GM12878 (cell line): ENCODE data around the gene PDPN. TPM values are rescaled to one million over a fixed set of nuclear protein-coding genes. Genes with fewer than 3 reads are reported as not detected.

Experiments
- ATAC-seq: fragments of 200-7000 bp; cut with Tn5 transposase; 3 replicates; pipeline ENCODE4 v1.9.1; 2020; ENCODE audit warnings: mild to moderate bottlenecking, moderate library complexity
- BruUV-seq: library from RNA; stranded (reverse); fragments of 400-500 nt; replicated peaks from 2 replicates; lab custom pipeline; 2021; lab: Mats Ljungman, UMichigan
- CTCF ChIA-PET: fragments of 300-600 bp; sonication (Branson Sonifier 250); formaldehyde crosslinking; extraction: SDS; loops from one replicate; lab custom pipeline; 2021; ENCODE audit warnings: inconsistent platforms; lab: Yijun Ruan, JAX
- POLR2A ChIA-PET: fragments of 350-600 bp; formaldehyde crosslinking; extraction: SDS; loops from one replicate; lab custom pipeline; 2021; ENCODE audit warnings: inconsistent platforms; lab: Charles Lee
- RAD21 ChIA-PET: fragments of 300-600 bp; sonication (Branson Sonifier 250); formaldehyde crosslinking; loops from one replicate; lab custom pipeline; 2023; ENCODE audit warnings: antibody characterized with exemption; ENCODE audit not compliant: unreplicated experiment; lab: Charles Lee
- SMC1A ChIA-PET: fragments of 300-600 bp; sonication (Branson Sonifier 250); formaldehyde crosslinking; loops from one replicate; lab custom pipeline; 2023; ENCODE audit not compliant: unreplicated experiment, uncharacterized antibody; lab: Charles Lee
- DNase-seq: peaks from one replicate; pipeline ENCODE4 v3.0.0-alpha.2; 2011; ENCODE audit warnings: low read depth, low spot score
- FAIRE-seq: peaks from 3 replicates; lab custom pipeline; 2011; peaks lifted over from hg19 to GRCh38; lab: Jason Lieb, UNC
- H2AFZ ChIP-seq: 2 replicates; pipeline ENCODE4 v1.6.0; 2011; ENCODE audit warnings: low read depth, low read length, control low read depth; ENCODE audit not compliant: control insufficient read depth
- H3K27ac ChIP-seq: 2 replicates; pipeline ENCODE4 v1.5.1; 2011; ENCODE audit warnings: control low read depth; ENCODE audit not compliant: control insufficient read depth, insufficient read depth
- H3K27me3 ChIP-seq, 2 experiments: replicated peaks in 1 of 2; 2 replicates each; pipeline versions ENCODE4 v1.6.0 to v1.6.1; 2011; ENCODE audit warnings: low read length in 1 of 2; ENCODE audit not compliant: control insufficient read depth in 2 of 2, insufficient read depth in 2 of 2
- H3K36me3 ChIP-seq, 2 experiments: 2 replicates each; pipeline ENCODE4 v1.5.1; 2011; ENCODE audit warnings: low read length in 1 of 2; ENCODE audit not compliant: control insufficient read depth in 2 of 2, insufficient read depth in 2 of 2
- H3K4me1 ChIP-seq: 2 replicates; pipeline ENCODE4 v1.6.1; 2011; ENCODE audit warnings: mild to moderate bottlenecking, low read length, moderate library complexity, mixed read lengths; ENCODE audit not compliant: control insufficient read depth, insufficient read depth
- H3K4me2 ChIP-seq: 2 replicates; pipeline ENCODE4 v1.6.0; 2011; ENCODE audit warnings: control low read depth; ENCODE audit not compliant: control insufficient read depth, insufficient read depth
- H3K4me3 ChIP-seq: fragments of 200-600 bp; sonication (generic); 2 replicates; pipeline ENCODE4 v1.5.1; 2016
- H3K79me2 ChIP-seq: 2 replicates; pipeline ENCODE4 v1.6.0; 2011; ENCODE audit warnings: low read length; ENCODE audit not compliant: control insufficient read depth, insufficient read depth
- H3K9ac ChIP-seq: 2 replicates; pipeline ENCODE4 v1.8.0; 2011; ENCODE audit warnings: low read length, control low read depth, mixed read lengths; ENCODE audit not compliant: control insufficient read depth, insufficient read depth
- H3K9me3 ChIP-seq: replicated peaks from 3 replicates; pipeline ENCODE4 v1.5.1; 2011; ENCODE audit warnings: mild to moderate bottlenecking, low read length; ENCODE audit not compliant: control insufficient read depth, insufficient read depth
- H4K20me1 ChIP-seq: 2 replicates; pipeline ENCODE4 v1.6.0; 2011; ENCODE audit not compliant: control insufficient read depth, insufficient read depth
- BACH1 ChIP-seq: fragments of 450-650 bp; IDR thresholded peaks from 2 replicates; pipeline ENCODE4 v1.6.1; 2017; ENCODE audit warnings: mild to moderate bottlenecking, borderline replicate concordance
- EP300 ChIP-seq, 2 experiments: fragments of 150-350 bp in 1 of 2; IDR thresholded peaks; 2 replicates each; pipeline ENCODE4 v1.6.1; 2011 to 2012; ENCODE audit warnings: low read depth in 2 of 2, low read length in 2 of 2, borderline replicate concordance in 1 of 2, improper control_type of control experiment in 1 of 2, inconsistent platforms in 1 of 2; ENCODE audit not compliant: control insufficient read depth in 1 of 2
- FOS ChIP-seq: IDR thresholded peaks from 3 replicates; pipeline ENCODE4 v1.6.1; 2011; ENCODE audit warnings: borderline replicate concordance; ENCODE audit not compliant: insufficient read length; ENCODE audit errors: extremely low read depth
- GATAD2B ChIP-seq: fragments of 450-650 bp; conservative IDR thresholded peaks from 2 replicates; pipeline ENCODE4 v1.6.1; 2017; ENCODE audit warnings: low read depth, mild to moderate bottlenecking, moderate library complexity
- HDGF ChIP-seq: fragments of 450-650 bp; IDR thresholded peaks from 2 replicates; pipeline ENCODE4 v1.6.1; 2016; ENCODE audit warnings: antibody characterized with exemption
- HSF1 ChIP-seq: fragments of 150-350 bp; IDR thresholded peaks from 2 replicates; pipeline ENCODE4 v1.6.1; 2014; ENCODE audit warnings: mild to moderate bottlenecking, low read depth, low read length
- IRF4 ChIP-seq: IDR thresholded peaks from 2 replicates; pipeline ENCODE4 v1.6.1; 2011; ENCODE audit warnings: low read depth, low read length
- KLF5 ChIP-seq: fragments of 450-650 bp; IDR thresholded peaks from 2 replicates; pipeline ENCODE4 v1.6.1; 2014; ENCODE audit warnings: mild to moderate bottlenecking; ENCODE audit not compliant: partially characterized antibody
- MTA3 ChIP-seq: IDR thresholded peaks from 2 replicates; pipeline ENCODE4 v1.6.1; 2012; ENCODE audit warnings: low read length, inconsistent platforms, borderline replicate concordance
- PAX5 ChIP-seq: IDR thresholded peaks from 2 replicates; pipeline ENCODE4 v1.6.1; 2011; ENCODE audit warnings: low read depth, low read length, borderline replicate concordance
- POLR2A ChIP-seq: IDR thresholded peaks from 2 replicates; pipeline ENCODE4 v1.6.1; 2011; ENCODE audit warnings: low read depth, mild to moderate bottlenecking, low read length
- RCOR1 ChIP-seq: conservative IDR thresholded peaks from 2 replicates; pipeline ENCODE4 v1.6.1; 2012; ENCODE audit warnings: low read depth, low read length, improper control_type of control experiment
- SMC3 ChIP-seq: IDR thresholded peaks from 2 replicates; pipeline ENCODE4 v1.6.1; 2011; ENCODE audit warnings: low read length, improper control_type of control experiment, borderline replicate concordance
- STAT1 ChIP-seq: fragments of 450-650 bp; conservative IDR thresholded peaks from 2 replicates; pipeline ENCODE4 v1.6.1; 2014; ENCODE audit warnings: antibody characterized with exemption, mild to moderate bottlenecking
- SUZ12 ChIP-seq: fragments of 200-600 bp; sonication (generic); IDR thresholded peaks from one replicate; pipeline ENCODE4 v1.6.1; 2018; ENCODE audit warnings: antibody characterized with exemption, mild to moderate bottlenecking; ENCODE audit not compliant: unreplicated experiment
- TCF7 ChIP-seq: IDR thresholded peaks from 2 replicates; pipeline ENCODE4 v1.6.1; 2014; ENCODE audit warnings: antibody characterized with exemption, borderline replicate concordance
- WGBS: methylation state at CpG from one replicate; pipeline ENCODE4 v1.1.6; 2016; ENCODE audit warnings: low lambda C conversion rate; ENCODE audit not compliant: insufficient replicate concordance, insufficient coverage; ENCODE audit errors: missing lambda C conversion rate; 5-methylcytosine and 5-hydroxymethylcytosine counted together
- in situ Hi-C: fragments of 300-500 bp; cut with MboI; formaldehyde crosslinking; loops from 9 replicates; pipeline ENCODE4 v1.14.3; 2018; ENCODE audit warnings: mixed read lengths
- intact Hi-C: fragments of 100-400 bp; cut with micrococcal nuclease; formaldehyde crosslinking; loops from one replicate; pipeline ENCODE4 v1.14.2; 2022; ENCODE audit not compliant: unreplicated experiment
- polyA plus RNA-seq, 11 experiments: library from polyadenylated mRNA; depleted of rRNA in 4 of 11; unstranded in 6 of 11; stranded (reverse) in 5 of 11; fragments of >200 nt; fragmentation: Nextera tagmentation in 4 of 11; fragmentation: Illumina TruSeq in 1 of 11; extraction: Ambion mirVana in 4 of 11; extraction: Trizol in 1 of 11; gene quantifications; 1 replicate in 1 of 11; 2 replicates in 10 of 11; pipeline versions ENCODE4 v1.2.1 to v1.2.3, GENCODE V29; 2011 to 2016; ENCODE audit warnings: inconsistent platforms in 2 of 11, missing spikeins in 2 of 11, low read depth in 1 of 11
- total RNA-seq, 4 experiments: library from RNA; depleted of rRNA in 3 of 4; stranded (reverse); fragments of >200 nt in 3 of 4; fragmentation: Illumina TruSeq in 1 of 4; extraction: Trizol in 1 of 4; gene quantifications; 2 replicates each; pipeline versions ENCODE4 v1.2.1 to v1.2.3, GENCODE V29; 2013 to 2021
- TF ChIP-seq, protein P1 (sequence below): IDR thresholded peaks from 2 replicates; pipeline ENCODE4 v1.6.1; 2011; ENCODE audit warnings: borderline replicate concordance, low read depth, mild to moderate bottlenecking, moderate library complexity, low read length; ENCODE audit not compliant: insufficient read depth, poor library complexity, severe bottlenecking
- TF ChIP-seq, protein P2 (sequence below): IDR thresholded peaks from 2 replicates; pipeline ENCODE4 v1.6.1; 2011; ENCODE audit warnings: mild to moderate bottlenecking, low read depth, low read length, moderate library complexity; ENCODE audit not compliant: insufficient replicate concordance
- TF ChIP-seq, protein P3 (sequence below): fragments of 450-650 bp; IDR thresholded peaks from 2 replicates; pipeline ENCODE4 v1.6.1; 2017; ENCODE audit warnings: antibody characterized with exemption, mild to moderate bottlenecking, moderate library complexity

The PDPN gene
- total and polyA plus RNA-seq, 10 of the 15 experiments (the other 5 are each of a cell fraction or from before 2014, with no cell fraction given), result 0.21 TPM; not detected in 9

DNA sequence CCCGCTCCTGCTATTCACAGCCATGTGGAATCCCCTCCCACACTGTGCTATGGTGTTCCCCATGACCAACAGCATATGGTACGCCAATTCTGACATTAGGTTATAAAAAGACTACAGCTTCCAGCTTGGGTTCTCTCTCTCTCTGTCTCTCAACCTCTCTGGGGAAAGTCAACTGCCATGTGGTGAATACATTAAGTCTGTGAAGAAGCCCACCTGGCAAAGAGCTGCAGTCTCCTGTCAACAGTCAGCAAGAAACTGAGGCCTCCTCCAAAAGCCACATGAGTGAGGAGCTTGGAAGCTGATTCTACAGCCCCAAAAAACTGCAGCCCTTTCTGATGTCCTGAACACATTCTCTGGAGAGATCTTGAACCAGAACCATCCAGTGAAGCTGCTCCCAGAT lies 44.8 kb upstream of the PDPN start:
- DNase-seq (no peak), FAIRE-seq (no peak), ATAC-seq (no peak)
- in situ Hi-C loops (no loop called here), intact Hi-C loops (no loop called here)
- WGBS, result 45% methylated on average over 2 of the region's 2 CpGs
- Histone ChIP-seq H3K9me3 (no peaks in the 10 kb centered on the region), H3K4me3 (no peak overlapping the region), H3K79me2 (no peaks in the 10 kb centered on the region), H3K27me3 (no peaks in the 10 kb centered on the region), H2AFZ (no peak overlapping the region), H3K27ac (no peak overlapping the region), H3K9ac (no peak overlapping the region), H3K4me1 (no peaks in the 10 kb centered on the region), H3K4me2 (no peak overlapping the region), H3K36me3 (no peaks in the 10 kb centered on the region), H4K20me1 (no peaks in the 10 kb centered on the region)
- ChIA-PET RAD21 (no interaction called here), CTCF (interaction anchor here (0.6 kb wide), 1 partner anchor 1847 kb away, joined by 3 read pairs; no protein-coding TSS in a partner anchor), POLR2A (no interaction called here), SMC1A (interaction anchor here (1.5 kb wide), 1 partner anchor 17 kb away, joined by 3 read pairs; no protein-coding TSS in a partner anchor)
- no TSS peak for BruUV-seq
- TF ChIP-seq KLF5 (no peak), PAX5 (no peak), BACH1 (no peak), POLR2A (no peak), STAT1 (no peak), EP300 (IDR thresholded peaks at IDR 0.05; ENCODE audit: borderline replicate concordance in 1 of 2, control insufficient read depth in 1 of 2, low read depth in 2 of 2, low read length in 2 of 2) (no peak), SMC3 (no peak), TCF7 (no peak), GATAD2B (no peak), SUZ12 (no peak), RCOR1 (no peak), HDGF (no peak), MTA3 (no peak), IRF4 (no peak), FOS (no peak), HSF1 (no peak)
- TF ChIP-seq, protein P1, sequence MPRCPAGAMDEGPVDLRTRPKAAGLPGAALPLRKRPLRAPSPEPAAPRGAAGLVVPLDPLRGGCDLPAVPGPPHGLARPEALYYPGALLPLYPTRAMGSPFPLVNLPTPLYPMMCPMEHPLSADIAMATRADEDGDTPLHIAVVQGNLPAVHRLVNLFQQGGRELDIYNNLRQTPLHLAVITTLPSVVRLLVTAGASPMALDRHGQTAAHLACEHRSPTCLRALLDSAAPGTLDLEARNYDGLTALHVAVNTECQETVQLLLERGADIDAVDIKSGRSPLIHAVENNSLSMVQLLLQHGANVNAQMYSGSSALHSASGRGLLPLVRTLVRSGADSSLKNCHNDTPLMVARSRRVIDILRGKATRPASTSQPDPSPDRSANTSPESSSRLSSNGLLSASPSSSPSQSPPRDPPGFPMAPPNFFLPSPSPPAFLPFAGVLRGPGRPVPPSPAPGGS, result no peak
- TF ChIP-seq, protein P2, sequence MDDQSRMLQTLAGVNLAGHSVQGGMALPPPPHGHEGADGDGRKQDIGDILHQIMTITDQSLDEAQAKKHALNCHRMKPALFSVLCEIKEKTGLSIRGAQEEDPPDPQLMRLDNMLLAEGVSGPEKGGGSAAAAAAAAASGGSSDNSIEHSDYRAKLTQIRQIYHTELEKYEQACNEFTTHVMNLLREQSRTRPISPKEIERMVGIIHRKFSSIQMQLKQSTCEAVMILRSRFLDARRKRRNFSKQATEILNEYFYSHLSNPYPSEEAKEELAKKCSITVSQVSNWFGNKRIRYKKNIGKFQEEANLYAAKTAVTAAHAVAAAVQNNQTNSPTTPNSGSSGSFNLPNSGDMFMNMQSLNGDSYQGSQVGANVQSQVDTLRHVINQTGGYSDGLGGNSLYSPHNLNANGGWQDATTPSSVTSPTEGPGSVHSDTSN, result no peak
- TF ChIP-seq, protein P3, sequence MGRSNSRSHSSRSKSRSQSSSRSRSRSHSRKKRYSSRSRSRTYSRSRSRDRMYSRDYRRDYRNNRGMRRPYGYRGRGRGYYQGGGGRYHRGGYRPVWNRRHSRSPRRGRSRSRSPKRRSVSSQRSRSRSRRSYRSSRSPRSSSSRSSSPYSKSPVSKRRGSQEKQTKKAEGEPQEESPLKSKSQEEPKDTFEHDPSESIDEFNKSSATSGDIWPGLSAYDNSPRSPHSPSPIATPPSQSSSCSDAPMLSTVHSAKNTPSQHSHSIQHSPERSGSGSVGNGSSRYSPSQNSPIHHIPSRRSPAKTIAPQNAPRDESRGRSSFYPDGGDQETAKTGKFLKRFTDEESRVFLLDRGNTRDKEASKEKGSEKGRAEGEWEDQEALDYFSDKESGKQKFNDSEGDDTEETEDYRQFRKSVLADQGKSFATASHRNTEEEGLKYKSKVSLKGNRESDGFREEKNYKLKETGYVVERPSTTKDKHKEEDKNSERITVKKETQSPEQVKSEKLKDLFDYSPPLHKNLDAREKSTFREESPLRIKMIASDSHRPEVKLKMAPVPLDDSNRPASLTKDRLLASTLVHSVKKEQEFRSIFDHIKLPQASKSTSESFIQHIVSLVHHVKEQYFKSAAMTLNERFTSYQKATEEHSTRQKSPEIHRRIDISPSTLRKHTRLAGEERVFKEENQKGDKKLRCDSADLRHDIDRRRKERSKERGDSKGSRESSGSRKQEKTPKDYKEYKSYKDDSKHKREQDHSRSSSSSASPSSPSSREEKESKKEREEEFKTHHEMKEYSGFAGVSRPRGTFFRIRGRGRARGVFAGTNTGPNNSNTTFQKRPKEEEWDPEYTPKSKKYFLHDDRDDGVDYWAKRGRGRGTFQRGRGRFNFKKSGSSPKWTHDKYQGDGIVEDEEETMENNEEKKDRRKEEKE, result no peak
